WTC11 (cell line): ENCODE results near the gene ZNF135.

Experiments used
- EMX1 ChIP-seq: fragments of 250-450 bp; sonication (Bioruptor Pico); IDR thresholded peaks from 2 replicates; pipeline ENCODE4 v1.8.0; 2021; ENCODE audit warnings: mild to moderate bottlenecking
- SMAD3 ChIP-seq: sonication (generic); formaldehyde crosslinking; IDR thresholded peaks from 2 replicates; pipeline ENCODE4 v1.8.0; 2022; ENCODE audit warnings: missing genetic modification reagents, mild to moderate bottlenecking, borderline replicate concordance
- TCF7 ChIP-seq: sonication (generic); formaldehyde crosslinking; IDR thresholded peaks from 2 replicates; pipeline ENCODE4 v1.8.0; 2022; ENCODE audit warnings: mild to moderate bottlenecking, low read depth, missing genetic modification reagents, moderate library complexity
- TF ChIP-seq, protein P1 (sequence below): fragments of 250-450 bp; sonication (Bioruptor Pico); IDR thresholded peaks from 2 replicates; pipeline ENCODE4 v2.1.2; 2022; ENCODE audit warnings: mild to moderate bottlenecking, moderate library complexity
- TF ChIP-seq, protein P2 (sequence below): fragments of 200-600 bp; IDR thresholded peaks from 2 replicates; pipeline ENCODE4 v1.8.0; 2022; ENCODE audit warnings: antibody characterized with exemption

DNA sequence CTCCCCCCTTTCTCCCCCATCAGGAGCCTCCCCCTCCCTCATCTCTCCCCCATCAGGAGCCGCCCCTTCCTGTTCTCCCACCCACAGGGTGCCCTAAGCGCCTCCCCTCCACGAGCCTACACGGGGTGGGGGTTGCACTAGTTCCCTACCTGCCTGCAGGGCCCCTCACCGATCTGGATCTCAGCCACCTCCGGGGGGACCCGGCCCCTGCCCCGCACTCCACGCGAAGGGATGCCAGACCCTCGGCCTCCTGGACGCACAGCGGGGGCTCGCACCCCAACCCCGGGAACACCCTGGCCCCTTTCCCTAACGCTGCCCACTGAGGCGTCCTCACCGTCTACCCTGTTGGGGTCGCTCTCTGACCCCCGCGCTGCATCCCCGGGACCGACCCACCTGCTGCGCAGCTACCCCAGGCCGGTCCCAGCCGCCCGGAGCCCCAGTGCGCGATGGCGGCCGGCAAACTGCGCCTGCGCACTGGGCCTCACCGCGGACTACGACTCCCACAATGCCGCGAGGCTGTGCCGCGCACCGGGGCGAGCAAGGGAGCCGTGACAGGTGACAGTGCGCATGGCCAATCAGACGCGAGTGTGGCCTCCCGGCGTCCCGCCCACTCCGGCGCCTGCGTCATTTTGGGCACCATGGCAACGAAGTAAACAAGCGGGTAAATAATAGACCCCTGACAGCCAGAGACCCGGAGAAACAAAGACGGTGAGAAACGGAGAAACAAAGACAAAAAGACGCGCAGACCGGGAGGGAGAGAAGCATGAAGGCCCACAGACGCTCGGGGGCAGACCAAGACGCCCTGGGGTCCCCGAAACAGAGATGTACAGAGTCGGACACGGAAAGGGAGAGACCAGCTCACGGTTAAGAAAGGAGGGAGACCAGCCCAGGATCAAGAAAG, 38.9 kb downstream of the ZNF135 start, which contains the start of gene ZSCAN18:
- TF ChIP-seq, protein P1, sequence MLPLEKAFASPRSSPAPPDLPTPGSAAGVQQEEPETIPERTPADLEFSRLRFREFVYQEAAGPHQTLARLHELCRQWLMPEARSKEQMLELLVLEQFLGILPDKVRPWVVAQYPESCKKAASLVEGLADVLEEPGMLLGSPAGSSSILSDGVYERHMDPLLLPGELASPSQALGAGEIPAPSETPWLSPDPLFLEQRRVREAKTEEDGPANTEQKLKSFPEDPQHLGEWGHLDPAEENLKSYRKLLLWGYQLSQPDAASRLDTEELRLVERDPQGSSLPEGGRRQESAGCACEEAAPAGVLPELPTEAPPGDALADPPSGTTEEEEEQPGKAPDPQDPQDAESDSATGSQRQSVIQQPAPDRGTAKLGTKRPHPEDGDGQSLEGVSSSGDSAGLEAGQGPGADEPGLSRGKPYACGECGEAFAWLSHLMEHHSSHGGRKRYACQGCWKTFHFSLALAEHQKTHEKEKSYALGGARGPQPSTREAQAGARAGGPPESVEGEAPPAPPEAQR (CRISPR knock-in tag) = no peak
- no peak for TF ChIP-seq EMX1
- no peak for TF ChIP-seq SMAD3 (CRISPR knock-in tag)
- TF ChIP-seq TCF7 (CRISPR knock-in tag) = no peak
- TF ChIP-seq, protein P2, sequence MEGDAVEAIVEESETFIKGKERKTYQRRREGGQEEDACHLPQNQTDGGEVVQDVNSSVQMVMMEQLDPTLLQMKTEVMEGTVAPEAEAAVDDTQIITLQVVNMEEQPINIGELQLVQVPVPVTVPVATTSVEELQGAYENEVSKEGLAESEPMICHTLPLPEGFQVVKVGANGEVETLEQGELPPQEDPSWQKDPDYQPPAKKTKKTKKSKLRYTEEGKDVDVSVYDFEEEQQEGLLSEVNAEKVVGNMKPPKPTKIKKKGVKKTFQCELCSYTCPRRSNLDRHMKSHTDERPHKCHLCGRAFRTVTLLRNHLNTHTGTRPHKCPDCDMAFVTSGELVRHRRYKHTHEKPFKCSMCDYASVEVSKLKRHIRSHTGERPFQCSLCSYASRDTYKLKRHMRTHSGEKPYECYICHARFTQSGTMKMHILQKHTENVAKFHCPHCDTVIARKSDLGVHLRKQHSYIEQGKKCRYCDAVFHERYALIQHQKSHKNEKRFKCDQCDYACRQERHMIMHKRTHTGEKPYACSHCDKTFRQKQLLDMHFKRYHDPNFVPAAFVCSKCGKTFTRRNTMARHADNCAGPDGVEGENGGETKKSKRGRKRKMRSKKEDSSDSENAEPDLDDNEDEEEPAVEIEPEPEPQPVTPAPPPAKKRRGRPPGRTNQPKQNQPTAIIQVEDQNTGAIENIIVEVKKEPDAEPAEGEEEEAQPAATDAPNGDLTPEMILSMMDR = no peak
